GM19468 (cell line): ENCODE data around the gene ATG9B.

Experiments
- ATAC-seq: cut with Tn5 transposase; IDR thresholded peaks from one replicate; pipeline ENCODE4 v1.9.1; 2021; ENCODE audit warnings: mild to moderate bottlenecking, moderate library complexity, moderate number of reproducible peaks; ENCODE audit not compliant: unreplicated experiment; ENCODE audit errors: extremely low read depth

ATG9B gene

GRCh38 chr7:151005566-151005965 is 18.7 kb downstream of the ATG9B start:
- ATAC-seq, result no peak

DNA sequence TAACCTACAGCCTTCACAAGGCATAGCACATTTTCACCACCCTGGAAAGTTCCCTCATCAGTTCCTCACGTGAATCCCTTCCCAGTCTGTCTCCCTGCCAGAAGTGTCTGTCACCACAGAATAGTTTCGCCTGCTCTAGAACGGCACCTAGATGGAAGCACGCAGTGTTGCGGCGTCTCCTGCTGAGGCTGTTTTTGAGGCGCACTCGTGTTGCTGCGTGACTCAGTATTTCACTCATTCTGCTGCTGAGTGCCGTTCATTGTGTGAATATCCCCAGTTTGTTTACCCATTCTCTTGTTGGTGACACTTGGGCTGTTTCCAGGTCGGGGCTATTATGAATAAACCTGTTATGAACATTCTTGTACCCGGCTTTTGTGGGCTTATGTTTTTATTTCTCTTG is 20.7 kb downstream of the ATG9B start:
- no peak for ATAC-seq

- no peak for ATAC-seq
These were observed 22.7 kb downstream of the ATG9B start for GRCh38 chr7:151001546-151001945.

GRCh38 chr7:151000897-151001495 is 23.3 kb downstream of the ATG9B start:
- ATAC-seq, result no peak

- no peak for ATAC-seq
These were observed 24.6 kb downstream of the ATG9B start for GRCh38 chr7:150999497-151000230.

- ATAC-seq, result no peak
These were observed 25.3 kb downstream of the ATG9B start for GRCh38 chr7:150999001-150999400.

- ATAC-seq, result no peak
These were observed 26.0 kb downstream of the ATG9B start for GRCh38 chr7:150998341-150998740.

DNA sequence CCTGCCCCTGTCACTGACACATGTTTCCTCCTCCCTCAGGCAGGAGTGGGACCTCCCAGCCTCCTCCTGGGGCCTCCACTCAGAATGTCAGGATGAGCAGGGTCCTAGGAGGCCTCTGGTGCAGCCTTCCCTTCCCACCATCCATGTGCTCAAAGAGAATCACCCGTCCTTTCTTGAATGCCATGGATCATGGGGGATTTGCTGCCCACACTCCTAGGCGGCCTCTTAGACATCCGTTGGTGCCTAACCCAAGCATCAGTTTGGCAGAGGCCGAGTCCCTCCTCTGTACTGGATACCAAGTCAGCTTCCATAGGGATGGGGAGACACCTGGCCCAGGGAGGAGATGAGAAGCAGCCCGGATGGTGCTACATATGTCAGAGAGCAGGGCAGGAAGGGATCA is 26.5 kb downstream of the ATG9B start:
- ATAC-seq, result no peak

- ATAC-seq, result no peak
These were observed 27.2 kb downstream of the ATG9B start for GRCh38 chr7:150997075-150997511.

GRCh38 chr7:150996376-150997074 is 27.8 kb downstream of the ATG9B start:
- no peak for ATAC-seq

DNA sequence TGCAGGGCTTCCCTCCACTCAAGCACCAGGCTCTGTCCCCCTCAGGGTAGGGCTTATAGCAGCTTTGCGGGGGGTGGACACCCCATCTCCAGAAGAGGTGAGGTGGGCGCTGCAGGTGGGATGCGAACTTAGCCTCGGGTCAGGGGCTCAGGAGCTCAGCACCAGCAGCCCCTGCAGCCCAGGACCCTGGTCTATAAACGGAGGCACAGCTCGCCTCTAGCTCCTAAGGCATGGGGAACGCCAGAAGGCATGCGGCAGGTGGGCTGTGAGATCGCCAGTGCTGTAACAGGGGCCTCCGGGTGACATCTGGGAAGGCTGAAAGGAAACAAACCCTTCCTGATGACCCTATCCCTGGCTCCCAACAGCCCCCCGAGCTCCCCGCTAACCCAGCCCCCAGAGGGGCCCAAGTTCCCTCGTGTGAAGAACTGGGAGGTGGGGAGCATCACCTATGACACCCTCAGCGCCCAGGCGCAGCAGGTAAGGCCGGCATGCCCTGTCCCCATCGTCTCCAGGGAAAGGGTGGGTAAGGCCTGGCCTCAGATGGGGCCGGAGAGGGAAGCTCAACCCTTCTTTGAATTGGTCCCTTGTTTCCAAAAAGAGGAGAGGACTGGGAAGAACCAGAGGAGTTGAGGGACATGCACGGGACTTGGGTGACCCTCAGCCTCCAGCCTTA is 29.3 kb downstream of the ATG9B start:
- no peak for ATAC-seq

- no peak for ATAC-seq
These were observed 30.0 kb downstream of the ATG9B start for GRCh38 chr7:150994141-150994837.

DNA sequence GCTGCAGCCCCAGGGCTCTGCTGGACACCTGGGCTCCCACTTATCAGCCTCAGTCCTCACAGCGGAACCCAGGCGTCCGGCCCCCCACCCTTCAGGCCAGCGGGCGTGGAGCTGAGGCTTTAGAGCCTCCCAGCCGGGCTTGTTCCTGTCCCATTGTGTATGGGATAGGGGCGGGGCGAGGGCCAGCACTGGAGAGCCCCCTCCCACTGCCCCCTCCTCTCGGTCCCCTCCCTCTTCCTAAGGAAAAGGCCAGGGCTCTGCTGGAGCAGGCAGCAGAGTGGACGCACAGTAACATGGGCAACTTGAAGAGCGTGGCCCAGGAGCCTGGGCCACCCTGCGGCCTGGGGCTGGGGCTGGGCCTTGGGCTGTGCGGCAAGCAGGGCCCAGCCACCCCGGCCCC is 30.8 kb downstream of the ATG9B start:
- no peak for ATAC-seq

- no peak for ATAC-seq
These were observed 31.4 kb downstream of the ATG9B start for GRCh38 chr7:150992833-150993302.

- no peak for ATAC-seq
These were observed 32.1 kb downstream of the ATG9B start for GRCh38 chr7:150992051-150992640.

DNA sequence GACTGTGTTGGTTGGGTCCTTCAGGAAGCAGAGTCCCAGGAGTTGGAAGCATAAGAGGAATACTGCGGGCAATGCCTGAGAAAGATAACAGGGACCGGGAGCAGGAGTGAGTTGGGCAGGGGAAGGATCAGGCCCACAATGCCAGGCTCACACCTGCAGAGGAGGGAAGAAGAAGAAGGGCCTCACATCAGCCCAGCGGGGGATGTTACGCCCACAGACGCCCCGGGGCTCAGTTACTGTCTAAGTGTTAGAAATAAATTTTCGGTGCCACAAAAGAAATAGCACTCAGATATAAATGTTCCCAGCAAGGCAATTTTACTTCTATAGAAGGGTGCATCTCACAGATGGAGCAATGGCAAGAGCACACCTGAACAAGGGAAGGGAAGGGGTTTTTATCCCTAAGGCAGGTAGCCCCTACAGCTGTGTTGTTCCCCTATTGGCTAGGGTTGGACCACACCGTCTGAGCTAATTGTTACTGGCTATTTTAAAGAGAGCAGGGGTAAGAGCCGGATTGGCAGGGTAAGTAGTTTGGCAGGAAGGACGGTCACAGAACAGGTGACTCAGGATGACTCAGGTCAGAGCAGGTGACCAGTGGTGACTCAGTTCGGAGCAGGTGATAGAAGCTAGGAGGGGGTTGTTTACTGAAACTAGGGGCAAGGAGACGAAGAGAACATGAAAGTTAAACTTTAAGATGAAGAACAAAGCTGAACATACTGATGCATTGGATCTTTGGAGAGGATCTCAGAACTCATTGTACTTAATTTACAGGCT is 33.7 kb downstream of the ATG9B start, which contains the start of gene NOS3:
Gene NOS3 (plus strand): TSS at position 602 of the 771 bp plus-strand sequence. CDS start 2,787 bp downstream, outside the sequence.
- no peak for ATAC-seq

DNA sequence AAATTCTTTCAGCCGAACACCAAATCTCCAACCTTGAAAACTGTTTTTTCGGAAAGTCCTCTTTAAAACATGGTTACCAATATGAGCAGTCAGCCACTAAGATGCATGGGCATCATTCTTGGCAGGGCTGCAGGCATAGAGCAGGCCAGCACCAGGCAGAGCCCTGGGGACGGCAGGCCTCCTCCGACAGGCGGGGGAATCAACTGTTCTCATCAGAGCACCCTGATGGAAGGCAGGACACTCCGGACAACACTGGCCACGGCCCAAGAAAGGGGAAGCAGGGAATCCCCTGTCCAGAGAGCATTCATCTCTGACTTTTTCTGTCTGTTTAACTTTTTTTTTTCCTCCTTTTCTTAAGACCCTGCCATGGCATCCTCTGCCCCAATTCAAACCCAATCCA is 34.8 kb downstream of the ATG9B start:
- no peak for ATAC-seq

- no peak for ATAC-seq
These were observed 35.8 kb downstream of the ATG9B start for GRCh38 chr7:150988230-150989226.
